Loucy (cell line): ENCODE results near the gene KAZALD1.

Experiments
- EZH2phosphoT487 ChIP-seq: fragments of 200-600 bp; IDR thresholded peaks from 2 replicates; pipeline ENCODE4 v1.6.1; 2018; ENCODE audit warnings: antibody characterized with exemption, mild to moderate bottlenecking, moderate library complexity, borderline replicate concordance
- TF ChIP-seq, protein P1 (sequence below): fragments of 200-600 bp; sonication (generic); conservative IDR thresholded peaks from 2 replicates; pipeline ENCODE4 v1.5.1; 2014; ENCODE audit warnings: mild to moderate bottlenecking, antibody characterized with exemption, low read length

- TF ChIP-seq, protein P1, sequence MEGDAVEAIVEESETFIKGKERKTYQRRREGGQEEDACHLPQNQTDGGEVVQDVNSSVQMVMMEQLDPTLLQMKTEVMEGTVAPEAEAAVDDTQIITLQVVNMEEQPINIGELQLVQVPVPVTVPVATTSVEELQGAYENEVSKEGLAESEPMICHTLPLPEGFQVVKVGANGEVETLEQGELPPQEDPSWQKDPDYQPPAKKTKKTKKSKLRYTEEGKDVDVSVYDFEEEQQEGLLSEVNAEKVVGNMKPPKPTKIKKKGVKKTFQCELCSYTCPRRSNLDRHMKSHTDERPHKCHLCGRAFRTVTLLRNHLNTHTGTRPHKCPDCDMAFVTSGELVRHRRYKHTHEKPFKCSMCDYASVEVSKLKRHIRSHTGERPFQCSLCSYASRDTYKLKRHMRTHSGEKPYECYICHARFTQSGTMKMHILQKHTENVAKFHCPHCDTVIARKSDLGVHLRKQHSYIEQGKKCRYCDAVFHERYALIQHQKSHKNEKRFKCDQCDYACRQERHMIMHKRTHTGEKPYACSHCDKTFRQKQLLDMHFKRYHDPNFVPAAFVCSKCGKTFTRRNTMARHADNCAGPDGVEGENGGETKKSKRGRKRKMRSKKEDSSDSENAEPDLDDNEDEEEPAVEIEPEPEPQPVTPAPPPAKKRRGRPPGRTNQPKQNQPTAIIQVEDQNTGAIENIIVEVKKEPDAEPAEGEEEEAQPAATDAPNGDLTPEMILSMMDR, result no peak
- no peak for TF ChIP-seq EZH2phosphoT487
These were observed 25.6 kb downstream of the KAZALD1 start for GRCh38 chr10:101087376-101087775.
